ENCODE results near the gene TPM2. TPM values are rescaled to one million over a fixed set of nuclear protein-coding genes. Genes with fewer than 3 reads are reported as not detected.
A peak's percentile ranks its signal among the peaks of the same experiment; 100 is the strongest.

TPM2 gene
- total RNA-seq, 1 donor: 911 TPM

GRCh38 chr9:35680331-35681105 is 9.2 kb downstream of the TPM2 start:
- Histone ChIP-seq H4K20me1 (ENCODE audit: insufficient read depth, low read length) (peaks cover 49% of the 10 kb centered on the region), H2AFZ (ENCODE audit: low read length) (no peak overlapping the region), H3K27ac (ENCODE audit: low read depth, low read length) (no peak overlapping the region), H3K4me3 (ENCODE audit: insufficient read depth, low read length) (no peak overlapping the region), H3K9me3 (ENCODE audit: low read depth, low read length) (no peaks in the 10 kb centered on the region), H3K79me2 (ENCODE audit: insufficient read depth, low read length) (peaks cover 11% of the 10 kb centered on the region), H3K27me3 (ENCODE audit: insufficient read depth, low read length) (peaks cover 4% of the 10 kb centered on the region), H3K4me1 (ENCODE audit: insufficient read depth, low read length) (peaks cover 27% of the 10 kb centered on the region), H3K36me3 (ENCODE audit: insufficient read depth, low read length) (peaks cover 44% of the 10 kb centered on the region), H3K4me2 (ENCODE audit: insufficient read depth, low read length) (no peak overlapping the region)
- no peak for TF ChIP-seq CTCF (IDR thresholded peaks at IDR 0.05; ENCODE audit: extremely low read depth, low read depth, low read length)
- peak; percentile 90 for DNase-seq (ENCODE audit: insufficient read length, low spot score, missing footprints)

- peak; percentile 87 for DNase-seq (ENCODE audit: insufficient read length, low spot score, missing footprints)
- Histone ChIP-seq H3K9me3 (ENCODE audit: low read depth, low read length) (no peaks in the 10 kb centered on the region), H3K4me2 (ENCODE audit: insufficient read depth, low read length) (no peak overlapping the region), H3K27me3 (ENCODE audit: insufficient read depth, low read length) (peaks cover 7% of the 10 kb centered on the region), H3K79me2 (ENCODE audit: insufficient read depth, low read length) (peaks cover 5% of the 10 kb centered on the region), H4K20me1 (ENCODE audit: insufficient read depth, low read length) (peaks cover 43% of the 10 kb centered on the region), H2AFZ (ENCODE audit: low read length) (no peak overlapping the region), H3K4me1 (ENCODE audit: insufficient read depth, low read length) (peaks cover 27% of the 10 kb centered on the region), H3K4me3 (ENCODE audit: insufficient read depth, low read length) (no peak overlapping the region), H3K27ac (ENCODE audit: low read depth, low read length) (no peak overlapping the region), H3K36me3 (ENCODE audit: insufficient read depth, low read length) (peaks cover 37% of the 10 kb centered on the region)
- no peak for TF ChIP-seq CTCF (IDR thresholded peaks at IDR 0.05; ENCODE audit: extremely low read depth, low read depth, low read length)
Observed at GRCh38 chr9:35679766-35680330, 9.9 kb downstream of the TPM2 start.

DNA sequence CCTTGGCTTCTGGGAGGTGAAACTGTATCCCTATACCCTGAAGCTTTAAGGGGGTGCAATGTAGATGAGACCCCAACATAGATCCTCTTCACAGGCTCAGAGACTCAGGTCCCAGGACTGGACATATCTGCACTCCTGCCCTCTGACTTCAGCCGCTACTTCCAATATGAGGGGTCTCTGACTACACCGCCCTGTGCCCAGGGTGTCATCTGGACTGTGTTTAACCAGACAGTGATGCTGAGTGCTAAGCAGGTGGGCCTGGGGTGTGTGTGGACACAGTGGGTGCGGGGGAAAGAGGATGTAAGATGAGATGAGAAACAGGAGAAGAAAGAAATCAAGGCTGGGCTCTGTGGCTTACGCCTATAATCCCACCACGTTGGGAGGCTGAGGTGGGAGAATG is 10.6 kb downstream of the TPM2 start:
- H2AFZ ChIP-seq (ENCODE audit: low read length): no peak overlapping the region
- no peak overlapping the region for H3K4me3 ChIP-seq (ENCODE audit: insufficient read depth, low read length)
- no peak overlapping the region for H3K4me2 ChIP-seq (ENCODE audit: insufficient read depth, low read length)
- no peak for DNase-seq (ENCODE audit: insufficient read length, low spot score, missing footprints)
- H3K9me3 ChIP-seq (ENCODE audit: low read depth, low read length): no peaks in the 10 kb centered on the region
- H3K27me3 ChIP-seq (ENCODE audit: insufficient read depth, low read length): peaks cover 11% of the 10 kb centered on the region
- TF ChIP-seq CTCF (IDR thresholded peaks at IDR 0.05; ENCODE audit: extremely low read depth, low read depth, low read length): no peak
- H4K20me1 ChIP-seq (ENCODE audit: insufficient read depth, low read length): peaks cover 35% of the 10 kb centered on the region
- peaks cover 19% of the 10 kb centered on the region for H3K4me1 ChIP-seq (ENCODE audit: insufficient read depth, low read length)
- H3K36me3 ChIP-seq (ENCODE audit: insufficient read depth, low read length): peaks cover 30% of the 10 kb centered on the region
- H3K27ac ChIP-seq (ENCODE audit: low read depth, low read length): no peak overlapping the region
- no peaks in the 10 kb centered on the region for H3K79me2 ChIP-seq (ENCODE audit: insufficient read depth, low read length)

- Histone ChIP-seq H3K4me2 (ENCODE audit: insufficient read depth, low read length) (peak overlapping the region; percentile 85), H3K9me3 (ENCODE audit: low read depth, low read length) (no peaks in the 10 kb centered on the region), H3K27me3 (ENCODE audit: insufficient read depth, low read length) (peaks cover 15% of the 10 kb centered on the region), H3K4me1 (ENCODE audit: insufficient read depth, low read length) (no peaks in the 10 kb centered on the region), H3K79me2 (ENCODE audit: insufficient read depth, low read length) (no peaks in the 10 kb centered on the region), H2AFZ (ENCODE audit: low read length) (peak overlapping the region; percentile 74), H4K20me1 (ENCODE audit: insufficient read depth, low read length) (peaks cover 5% of the 10 kb centered on the region), H3K36me3 (ENCODE audit: insufficient read depth, low read length) (no peaks in the 10 kb centered on the region), H3K27ac (ENCODE audit: low read depth, low read length) (no peak overlapping the region), H3K4me3 (ENCODE audit: insufficient read depth, low read length) (peak overlapping the region; percentile 68)
- peak; percentile 89 for DNase-seq (ENCODE audit: insufficient read length, low spot score, missing footprints)
- no peak for TF ChIP-seq CTCF (IDR thresholded peaks at IDR 0.05; ENCODE audit: extremely low read depth, low read depth, low read length)
Observed at GRCh38 chr9:35675732-35676392, 13.9 kb downstream of the TPM2 start.
